Left forelimb (tissue), 1 donor: ENCODE measurements around the gene KCNJ11.

ENCODE experiments used
- DNase-seq: peaks from one replicate; pipeline ENCODE4 v3.0.0-alpha.2; 2018; ENCODE audit warnings: low spot score

Gene KCNJ11

DNA sequence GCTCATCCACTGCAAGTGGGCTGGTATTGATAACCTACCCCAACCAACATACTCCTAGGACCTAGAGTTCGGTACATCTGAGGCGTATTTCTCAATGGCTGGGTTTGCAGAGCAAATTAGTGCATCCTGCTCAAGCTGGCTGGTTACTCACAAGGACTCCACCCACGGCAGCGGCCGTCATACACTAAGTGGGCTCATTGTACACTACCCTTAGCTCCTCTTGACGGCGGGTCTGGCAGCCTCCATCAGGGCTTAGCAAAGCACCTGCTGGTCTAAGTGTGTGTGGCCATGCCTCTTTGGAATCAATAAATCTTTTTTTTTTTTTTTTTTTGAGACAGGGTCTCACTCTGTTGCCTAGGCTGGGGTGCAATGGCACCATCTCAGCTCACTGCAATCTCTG lies 20.2 kb upstream of the KCNJ11 start:
- DNase-seq = no peak

- no peak for DNase-seq
Observed at GRCh38 chr11:17408026-17408425, 19.6 kb upstream of the KCNJ11 start.

DNA sequence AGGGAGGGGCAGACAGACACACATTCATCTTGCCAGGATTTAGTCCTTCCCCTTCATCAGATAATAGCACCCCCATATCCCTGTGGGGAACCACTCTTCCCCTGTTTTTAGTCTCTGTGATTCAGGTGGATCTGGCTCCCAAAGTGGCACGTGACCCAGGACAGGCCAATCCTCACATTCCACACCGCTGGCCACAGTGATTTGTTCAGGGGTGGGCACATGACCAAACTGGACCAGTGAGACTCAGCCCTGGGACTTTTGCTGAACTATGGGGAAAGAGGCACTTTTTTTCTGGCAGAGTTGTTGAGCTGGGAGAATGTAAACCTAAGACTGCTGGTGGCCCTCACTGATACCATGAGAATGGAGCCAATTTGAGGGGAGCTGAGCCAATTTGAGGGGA lies 19.1 kb upstream of the KCNJ11 start:
- DNase-seq = no peak

GRCh38 chr11:17406818-17407149 lies 18.3 kb upstream of the KCNJ11 start:
- no peak for DNase-seq

GRCh38 chr11:17406082-17406817 lies 17.8 kb upstream of the KCNJ11 start:
- no peak for DNase-seq

- no peak for DNase-seq
Observed at GRCh38 chr11:17405232-17406005, 17.0 kb upstream of the KCNJ11 start.

- no peak for DNase-seq
Observed at GRCh38 chr11:17403980-17404759, 15.7 kb upstream of the KCNJ11 start.

DNA sequence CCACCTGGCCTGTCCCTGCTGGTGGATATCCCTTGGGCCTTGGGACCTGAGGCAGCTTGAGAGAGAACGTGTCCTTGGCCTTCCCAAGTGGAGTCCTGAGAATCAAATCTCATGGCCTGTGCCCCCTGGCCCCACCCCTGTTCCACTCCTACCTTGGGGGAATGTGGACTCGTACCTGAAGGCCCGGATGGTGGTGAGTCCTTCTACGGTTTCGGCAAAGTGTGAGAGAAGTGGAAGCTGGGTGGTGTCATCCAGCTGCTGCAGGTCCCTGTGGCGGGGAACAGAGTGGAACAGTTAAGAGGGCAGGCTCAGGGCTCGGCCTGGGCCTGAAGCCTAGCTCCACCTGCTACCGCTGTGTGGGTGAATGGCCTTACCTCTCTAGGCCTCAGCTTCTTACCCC lies 14.0 kb upstream of the KCNJ11 start:
- no peak for DNase-seq

GRCh38 chr11:17401841-17402240 lies 13.4 kb upstream of the KCNJ11 start:
- no peak for DNase-seq

- no peak for DNase-seq
Observed at GRCh38 chr11:17401316-17401715, 12.9 kb upstream of the KCNJ11 start.

- no peak for DNase-seq
Observed at GRCh38 chr11:17400048-17400775, 11.8 kb upstream of the KCNJ11 start.

DNA sequence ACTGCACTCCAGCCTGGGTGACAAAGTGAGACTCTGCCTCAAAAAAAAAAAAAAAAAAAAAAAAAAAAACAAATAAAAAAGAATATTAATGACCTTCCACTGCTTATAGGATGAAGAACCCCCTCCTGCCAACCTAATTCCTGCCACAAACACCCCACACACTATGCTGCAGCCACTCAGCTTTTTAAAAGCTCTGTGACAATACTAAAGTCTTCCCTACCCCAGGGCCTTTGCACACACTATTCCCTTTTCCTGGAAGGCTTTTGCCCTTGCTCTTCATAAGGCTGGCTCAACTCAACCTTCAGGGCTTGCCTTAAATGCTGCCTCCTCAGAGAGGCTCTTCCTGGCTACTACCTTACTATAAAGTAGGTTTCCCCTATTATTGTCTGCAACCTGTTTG lies 10.8 kb upstream of the KCNJ11 start:
- DNase-seq = no peak

DNA sequence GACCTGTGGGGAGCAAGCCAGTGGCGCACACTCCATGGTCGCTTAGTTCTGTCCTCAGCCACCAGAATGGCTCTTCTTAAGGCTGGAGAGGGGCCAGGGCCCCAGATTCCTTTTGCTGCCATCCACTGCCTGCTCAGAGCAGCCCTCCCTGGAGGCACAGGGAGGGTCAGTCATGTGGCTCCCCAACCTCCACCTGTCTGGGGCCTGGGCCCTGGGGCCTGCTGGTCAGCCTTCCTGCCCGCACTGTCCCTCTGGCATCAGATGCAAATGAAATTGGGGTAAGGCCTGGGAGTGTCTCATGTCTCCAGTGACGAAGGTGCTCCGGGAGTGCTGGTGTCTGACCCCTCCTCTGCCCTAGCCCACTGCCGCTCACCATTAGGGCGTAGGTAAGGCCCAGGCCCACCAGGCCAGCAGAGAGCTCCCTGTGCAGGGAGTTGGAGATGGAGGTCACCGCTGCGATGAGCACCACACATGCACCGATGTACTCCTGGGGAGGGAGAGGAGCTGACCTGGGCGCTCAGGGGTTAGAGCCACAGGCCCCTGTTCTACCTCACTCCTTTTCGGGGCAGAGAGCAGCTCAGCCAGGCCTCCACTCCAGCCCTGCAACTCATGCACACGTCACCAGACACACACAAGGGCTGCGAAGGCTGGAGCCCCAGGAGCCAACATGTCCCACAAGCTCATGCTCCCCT lies 9.0 kb upstream of the KCNJ11 start:
- no peak for DNase-seq

DNA sequence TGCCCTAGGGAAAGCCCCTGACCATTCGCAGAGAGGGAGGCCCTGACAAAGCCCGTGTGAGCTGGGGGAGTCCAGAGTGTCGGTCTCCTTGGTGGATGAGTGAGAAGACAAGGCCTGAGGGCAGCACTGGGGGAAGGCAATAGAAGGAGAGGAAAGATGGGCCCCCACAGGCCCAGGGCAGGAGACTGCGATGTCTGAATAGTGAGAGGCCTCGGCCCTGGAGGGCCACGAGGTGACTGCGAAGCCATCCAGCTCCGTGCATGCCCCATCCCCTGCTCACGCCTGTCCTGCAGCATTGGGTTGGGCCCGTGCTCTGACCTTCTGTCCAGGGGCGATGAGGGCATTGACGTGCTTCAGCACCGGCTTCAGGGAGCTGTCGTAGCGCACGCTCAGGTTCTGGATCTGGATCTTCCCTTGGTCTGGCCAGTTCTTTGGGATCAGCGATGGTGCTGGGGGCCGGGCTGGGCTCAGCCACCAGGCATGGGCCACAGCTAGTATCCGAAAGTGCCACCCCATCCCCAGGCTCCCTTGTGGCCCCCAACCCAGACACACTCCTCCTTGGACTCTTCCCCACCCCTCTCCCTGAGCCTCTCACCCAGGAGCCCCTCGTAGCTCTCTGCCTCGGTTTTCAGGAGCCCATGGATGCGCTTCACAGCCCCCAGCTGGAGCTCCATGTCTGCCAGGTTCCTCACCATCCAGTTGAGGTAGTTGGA lies 8.3 kb upstream of the KCNJ11 start:
- no peak for DNase-seq

- DNase-seq = no peak
Observed at GRCh38 chr11:17395978-17396377, 7.5 kb upstream of the KCNJ11 start.

GRCh38 chr11:17395554-17395961 lies 7.1 kb upstream of the KCNJ11 start:
- no peak for DNase-seq

DNA sequence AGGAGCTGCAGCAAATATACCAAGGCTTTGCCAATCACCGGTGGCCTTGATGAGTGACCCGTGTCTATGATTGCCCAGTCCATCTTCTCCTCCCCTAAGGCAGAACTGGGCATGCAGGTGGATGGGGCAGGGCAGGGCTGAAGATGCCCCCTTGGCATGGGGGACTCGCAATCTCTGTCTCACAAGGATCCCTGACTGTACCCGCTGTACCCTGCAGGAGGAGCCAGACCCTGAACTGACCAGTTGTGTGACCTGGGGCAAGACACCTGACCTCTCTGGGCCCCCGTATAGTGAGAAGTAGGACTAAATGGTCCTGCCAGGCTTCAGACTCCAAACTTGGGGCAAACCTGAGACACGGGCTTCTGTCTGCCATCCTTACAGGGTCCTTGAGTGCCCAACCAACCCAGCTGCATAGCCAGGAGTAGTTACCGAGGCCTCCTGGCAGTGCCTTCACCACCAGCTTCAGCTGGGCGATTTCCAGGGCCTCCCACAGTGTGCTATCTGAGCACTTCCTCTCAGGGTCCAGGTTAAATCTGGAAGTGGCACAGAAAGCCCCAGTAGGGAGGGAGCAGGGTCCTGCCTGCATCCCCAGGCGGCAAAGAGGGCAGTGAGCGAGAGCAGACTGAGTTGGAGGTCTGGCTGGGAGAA lies 6.4 kb upstream of the KCNJ11 start:
- DNase-seq = no peak

DNA sequence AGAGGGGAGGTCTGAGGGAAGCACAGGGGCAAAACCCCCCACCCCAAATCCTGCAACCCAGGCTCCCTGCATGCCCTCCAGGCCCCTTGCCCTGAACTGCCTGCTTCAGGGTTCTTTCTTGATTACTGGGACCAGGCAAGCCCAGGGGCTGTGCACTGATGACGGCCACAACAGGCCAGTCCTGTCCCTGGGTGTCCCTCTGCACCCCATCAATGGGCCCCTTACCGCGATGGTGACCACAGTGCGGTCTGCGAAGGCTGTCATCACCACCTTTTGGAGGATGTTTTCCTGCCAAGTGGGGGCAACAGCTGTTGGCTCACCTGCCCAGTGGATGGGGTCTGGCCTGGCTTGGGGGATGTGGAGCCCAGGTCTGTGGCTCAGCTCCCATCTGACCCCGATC lies 5.0 kb upstream of the KCNJ11 start:
- no peak for DNase-seq

DNA sequence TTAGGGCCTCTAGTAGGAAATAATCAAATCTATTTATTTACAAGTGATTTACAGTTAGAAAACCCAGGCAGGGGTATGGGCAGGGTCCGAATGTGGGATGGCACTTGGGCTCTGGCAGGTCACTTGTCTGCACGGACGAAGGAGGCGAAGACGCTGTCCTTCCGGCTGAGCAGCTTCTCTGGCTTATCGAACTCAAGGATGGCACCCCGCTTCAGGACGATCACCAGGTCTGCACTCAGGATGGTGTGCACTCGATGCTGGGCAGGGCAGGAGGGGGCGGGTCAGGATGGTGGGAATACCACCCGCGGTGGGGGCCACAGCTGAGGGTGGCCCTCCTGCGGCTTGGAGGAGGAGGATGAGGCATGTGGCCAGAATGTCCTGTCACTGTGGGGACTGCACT lies 4.4 kb upstream of the KCNJ11 start:
- DNase-seq = no peak
